Retinal pigment epithelial cell (primary cell): ENCODE measurements around the gene SMG5.

ENCODE experiments used
- DNase-seq: peaks from one replicate; pipeline ENCODE4 v3.0.0-alpha.2; 2010; ENCODE audit warnings: low read depth
- H3K4me3 ChIP-seq: 2 replicates; pipeline ENCODE4 v1.5.1; 2011; ENCODE audit warnings: mild to moderate bottlenecking, low read length, control low read depth, moderate library complexity
- TF ChIP-seq, protein P1 (sequence below): conservative IDR thresholded peaks from 2 replicates; pipeline ENCODE4 v1.5.1; 2011; ENCODE audit warnings: low read depth, low read length, control low read depth, inconsistent platforms

Gene SMG5

DNA sequence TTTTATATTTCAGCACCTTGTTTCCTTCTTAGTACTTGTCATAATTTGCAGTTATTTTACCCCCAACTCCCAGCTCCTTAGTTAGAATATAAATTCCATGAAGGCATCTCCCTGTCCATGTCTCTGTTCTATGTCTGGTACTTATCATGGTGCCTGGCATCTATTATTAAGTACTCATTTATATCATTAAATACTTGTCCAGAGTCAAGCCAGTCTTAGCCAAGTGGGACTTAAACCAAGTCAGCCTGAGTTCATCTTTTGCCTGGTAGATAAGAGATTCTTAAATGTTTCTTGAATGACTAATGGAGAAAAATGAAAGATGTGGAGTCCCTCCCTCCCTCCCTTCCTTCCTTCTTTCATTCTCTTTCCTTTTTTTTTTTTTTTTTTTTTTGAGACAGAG lies 79.3 kb downstream of the SMG5 start:
- TF ChIP-seq, protein P1, sequence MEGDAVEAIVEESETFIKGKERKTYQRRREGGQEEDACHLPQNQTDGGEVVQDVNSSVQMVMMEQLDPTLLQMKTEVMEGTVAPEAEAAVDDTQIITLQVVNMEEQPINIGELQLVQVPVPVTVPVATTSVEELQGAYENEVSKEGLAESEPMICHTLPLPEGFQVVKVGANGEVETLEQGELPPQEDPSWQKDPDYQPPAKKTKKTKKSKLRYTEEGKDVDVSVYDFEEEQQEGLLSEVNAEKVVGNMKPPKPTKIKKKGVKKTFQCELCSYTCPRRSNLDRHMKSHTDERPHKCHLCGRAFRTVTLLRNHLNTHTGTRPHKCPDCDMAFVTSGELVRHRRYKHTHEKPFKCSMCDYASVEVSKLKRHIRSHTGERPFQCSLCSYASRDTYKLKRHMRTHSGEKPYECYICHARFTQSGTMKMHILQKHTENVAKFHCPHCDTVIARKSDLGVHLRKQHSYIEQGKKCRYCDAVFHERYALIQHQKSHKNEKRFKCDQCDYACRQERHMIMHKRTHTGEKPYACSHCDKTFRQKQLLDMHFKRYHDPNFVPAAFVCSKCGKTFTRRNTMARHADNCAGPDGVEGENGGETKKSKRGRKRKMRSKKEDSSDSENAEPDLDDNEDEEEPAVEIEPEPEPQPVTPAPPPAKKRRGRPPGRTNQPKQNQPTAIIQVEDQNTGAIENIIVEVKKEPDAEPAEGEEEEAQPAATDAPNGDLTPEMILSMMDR: no peak
- peak; percentile 23 for DNase-seq

DNA sequence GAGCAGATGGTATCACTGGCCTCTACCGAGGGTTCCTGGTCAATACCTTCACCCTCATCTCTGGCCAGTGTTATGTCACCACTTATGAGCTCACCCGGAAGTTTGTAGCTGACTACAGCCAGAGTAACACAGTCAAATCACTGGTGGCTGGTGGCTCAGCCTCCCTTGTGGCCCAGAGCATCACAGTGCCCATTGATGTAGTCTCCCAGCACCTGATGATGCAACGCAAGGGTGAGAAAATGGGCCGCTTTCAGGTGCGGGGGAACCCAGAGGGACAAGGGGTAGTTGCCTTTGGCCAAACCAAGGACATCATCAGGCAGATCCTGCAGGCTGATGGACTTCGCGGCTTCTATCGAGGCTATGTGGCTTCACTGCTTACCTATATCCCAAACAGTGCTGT lies 82.6 kb downstream of the SMG5 start:
- TF ChIP-seq, protein P1: no peak
- DNase-seq: no peak
- H3K4me3 ChIP-seq: no peak overlapping the region

More for the DNA sequence above, 79.3 kb downstream of the SMG5 start:
- H3K4me3 ChIP-seq: no peak overlapping the region
